ENCODE measurements around the gene PTH1R.

- TF ChIP-seq SP1 (IDR thresholded peaks at IDR 0.05) (no peak), SUZ12 (IDR thresholded peaks at IDR 0.05) (no peak), PKNOX1 (IDR thresholded peaks at IDR 0.05) (no peak; the same call in 1 of the 2 replicates), CTBP1 (IDR thresholded peaks at IDR 0.05; ENCODE audit: borderline replicate concordance) (no peak), BHLHE40 (IDR thresholded peaks at IDR 0.05; ENCODE audit: borderline replicate concordance) (no peak), HDGF (IDR thresholded peaks at IDR 0.05; ENCODE audit: borderline replicate concordance) (no peak), TARDBP (IDR thresholded peaks at IDR 0.05) (no peak), ARNT (IDR thresholded peaks at IDR 0.05) (no peak)
Observed at GRCh38 chr3:46882377-46883053, 5.0 kb downstream of the PTH1R start.
